Stomach (tissue), 9 donors: ENCODE data around the gene SULT1C4. TPM values are rescaled to one million over a fixed set of nuclear protein-coding genes. Genes with fewer than 3 reads are reported as not detected.

Experiments used
- DNase-seq, 2 donors: peaks; one replicate each; pipeline versions ENCODE4 v3.0.0 to v3.0.0-alpha.2; 2013 to 2019
- H3K27ac ChIP-seq, 5 donors: fragments of 200-600 bp in 4 of 5; sonication (generic) in 4 of 5; one replicate each; pipeline ENCODE4 v1.5.1; 2013 to 2019; ENCODE audit warnings: mild to moderate bottlenecking in 1 of 5, moderate library complexity in 1 of 5
- H3K27me3 ChIP-seq, 3 donors: fragments of 200-600 bp; sonication (generic); one replicate each; pipeline ENCODE4 v1.5.1; 2017 to 2019; ENCODE audit warnings: mixed run types in 1 of 3
- H3K36me3 ChIP-seq, 4 donors: fragments of 200-600 bp; sonication (generic); 1 replicate in 3 of 4; 2 replicates in 1 of 4; pipeline ENCODE4 v1.5.1; 2016 to 2019
- H3K4me1 ChIP-seq, 4 donors: fragments of 200-600 bp; sonication (generic); one replicate each; pipeline ENCODE4 v1.5.1; 2016 to 2019
- H3K4me3 ChIP-seq, 4 donors: fragments of 200-600 bp; sonication (generic) in 3 of 4; one replicate each; pipeline ENCODE4 v1.5.1; 2016 to 2019; ENCODE audit warnings: mild to moderate bottlenecking in 1 of 4
- H3K9me3 ChIP-seq, 4 donors: fragments of 200-600 bp; sonication (generic); one replicate each; pipeline ENCODE4 v1.5.1; 2016 to 2019
- EP300 ChIP-seq: sonication (generic); formaldehyde crosslinking; IDR thresholded peaks from one replicate; pipeline ENCODE4 v1.6.1; 2017; ENCODE audit warnings: antibody characterized with exemption
- POLR2A ChIP-seq, 4 donors: fragments of 450-650 bp; IDR thresholded peaks; one replicate each; pipeline ENCODE4 v1.6.1; 2016; ENCODE audit warnings: antibody characterized with exemption in 4 of 4, control low read depth in 2 of 4, mild to moderate bottlenecking in 1 of 4, moderate library complexity in 1 of 4
- POLR2AphosphoS5 ChIP-seq, 3 donors: sonication (generic); formaldehyde crosslinking; IDR thresholded peaks; one replicate each; pipeline ENCODE4 v1.6.1; 2016; ENCODE audit warnings: antibody characterized with exemption in 3 of 3
- WGBS, 5 donors: extraction: QIAGEN DNeasy Blood & Tissue Kit in 3 of 5; methylation state at CpG; one replicate each; pipeline versions ENCODE4 v1.1.5 to v1.1.7; 2013 to 2018; 5-methylcytosine and 5-hydroxymethylcytosine counted together
- intact Hi-C: fragments of 100-400 bp; cut with DNase I; formaldehyde crosslinking; loops from one replicate; pipeline ENCODE4 v1.15.1; 2023; ENCODE audit warnings: low total_unique reads
- polyA plus RNA-seq, 3 donors: library from polyadenylated mRNA; stranded (reverse); fragments of 200-250 nt; gene quantifications; one replicate each; pipeline ENCODE4 v1.2.3, GENCODE V29; 2013
- total RNA-seq, 5 donors: library from RNA; depleted of rRNA; stranded (reverse); fragments of >200 nt; gene quantifications; one replicate each; pipeline versions ENCODE4 v1.1.0 to v1.2.3, GENCODE V29; 2014 to 2016
- TF ChIP-seq, protein P1 (sequence below), 7 experiments: fragments of 450-650 bp in 4 of 7; fragments of 200-600 bp in 3 of 7; sonication (generic) in 3 of 7; IDR thresholded peaks; one replicate each; pipeline ENCODE4 v1.5.1; 2016 to 2019; ENCODE audit warnings: antibody characterized with exemption in 7 of 7, control low read depth in 2 of 7, mild to moderate bottlenecking in 1 of 7
- donor health status: healthy with polysubstance abuse.
- donor health status: Bipolar disorder and iron deficiency.
- donor health status: healthy.

Gene SULT1C4
- total and polyA plus RNA-seq, 8 donors: 0.62 to 20.7 (median 2.0) TPM; not detected in 3

DNA sequence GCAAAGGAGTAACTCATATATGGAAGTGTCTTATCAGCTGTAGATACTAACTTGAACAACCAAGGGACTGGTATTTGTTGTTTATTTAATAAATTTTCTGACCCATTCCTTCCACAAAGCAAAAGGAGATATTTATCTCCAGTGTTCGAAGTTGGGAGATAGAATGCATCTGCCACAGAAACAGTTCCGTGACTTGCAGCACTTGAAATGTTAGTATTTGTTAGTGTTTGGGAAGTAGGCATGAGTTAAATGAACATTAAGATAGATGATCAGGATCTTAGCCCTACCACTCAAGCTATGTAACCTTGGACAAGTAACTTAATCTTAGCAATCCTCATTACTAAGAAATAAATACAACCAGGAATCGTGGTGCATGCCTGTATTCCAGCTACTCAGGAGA is 12.1 kb upstream of the SULT1C4 start:
- no peak for DNase-seq
- no peak for TF ChIP-seq EP300
- no peak for TF ChIP-seq POLR2AphosphoS5 (IDR thresholded peaks at IDR 0.05)
- TF ChIP-seq POLR2A (IDR thresholded peaks at IDR 0.05): no peak
- TF ChIP-seq, protein P1, sequence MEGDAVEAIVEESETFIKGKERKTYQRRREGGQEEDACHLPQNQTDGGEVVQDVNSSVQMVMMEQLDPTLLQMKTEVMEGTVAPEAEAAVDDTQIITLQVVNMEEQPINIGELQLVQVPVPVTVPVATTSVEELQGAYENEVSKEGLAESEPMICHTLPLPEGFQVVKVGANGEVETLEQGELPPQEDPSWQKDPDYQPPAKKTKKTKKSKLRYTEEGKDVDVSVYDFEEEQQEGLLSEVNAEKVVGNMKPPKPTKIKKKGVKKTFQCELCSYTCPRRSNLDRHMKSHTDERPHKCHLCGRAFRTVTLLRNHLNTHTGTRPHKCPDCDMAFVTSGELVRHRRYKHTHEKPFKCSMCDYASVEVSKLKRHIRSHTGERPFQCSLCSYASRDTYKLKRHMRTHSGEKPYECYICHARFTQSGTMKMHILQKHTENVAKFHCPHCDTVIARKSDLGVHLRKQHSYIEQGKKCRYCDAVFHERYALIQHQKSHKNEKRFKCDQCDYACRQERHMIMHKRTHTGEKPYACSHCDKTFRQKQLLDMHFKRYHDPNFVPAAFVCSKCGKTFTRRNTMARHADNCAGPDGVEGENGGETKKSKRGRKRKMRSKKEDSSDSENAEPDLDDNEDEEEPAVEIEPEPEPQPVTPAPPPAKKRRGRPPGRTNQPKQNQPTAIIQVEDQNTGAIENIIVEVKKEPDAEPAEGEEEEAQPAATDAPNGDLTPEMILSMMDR (IDR thresholded peaks at IDR 0.05): no peak
- H3K4me1 ChIP-seq: no peaks in the 10 kb centered on the region
- no peak overlapping the region for H3K27ac ChIP-seq
- 57 to 88% (median 80%) methylated on average over 3 of the region's 3 CpGs for WGBS, 5 donors
- peaks cover 0 to 3% (median 0%) of the 10 kb centered on the region in 4 donors for H3K9me3 ChIP-seq
- no peaks in the 10 kb centered on the region for H3K27me3 ChIP-seq
- intact Hi-C loops: no loop called here
- no peak overlapping the region for H3K4me3 ChIP-seq
- no peaks in the 10 kb centered on the region for H3K36me3 ChIP-seq

DNA sequence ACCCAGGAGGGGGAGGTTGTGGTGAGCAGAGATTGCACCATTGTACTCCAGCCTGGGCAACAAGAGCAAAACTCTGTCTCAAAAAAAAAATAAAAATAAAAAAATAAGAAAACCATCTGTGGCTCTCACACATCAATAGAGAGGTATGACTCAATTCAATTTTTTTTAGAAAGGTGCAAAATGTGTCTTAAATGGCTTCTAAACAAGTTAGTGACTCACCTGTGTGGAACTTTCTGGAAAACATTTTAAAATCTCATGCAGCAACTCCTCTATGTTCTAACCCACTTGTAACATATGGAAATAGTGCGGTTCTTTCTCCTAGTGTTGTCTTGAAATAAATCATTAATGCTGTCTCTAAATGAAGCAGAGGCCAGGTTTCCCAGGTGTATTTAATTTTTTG is 10.7 kb upstream of the SULT1C4 start:
- DNase-seq: no peak
- H3K4me1 ChIP-seq: no peaks in the 10 kb centered on the region
- WGBS, 5 donors: 91 to 98% (median 95%) methylated on average over 1 of the region's 1 CpG
- H3K36me3 ChIP-seq: no peaks in the 10 kb centered on the region
- H3K27me3 ChIP-seq: no peaks in the 10 kb centered on the region
- no peak overlapping the region for H3K4me3 ChIP-seq
- H3K9me3 ChIP-seq: peaks cover 0 to 3% (median 0%) of the 10 kb centered on the region in 4 donors
- TF ChIP-seq, protein P1 (IDR thresholded peaks at IDR 0.05): no peak
- TF ChIP-seq POLR2A (IDR thresholded peaks at IDR 0.05): no peak
- no peak for TF ChIP-seq POLR2AphosphoS5 (IDR thresholded peaks at IDR 0.05)
- TF ChIP-seq EP300: no peak
- no peak overlapping the region for H3K27ac ChIP-seq
- intact Hi-C loops: no loop called here

DNA sequence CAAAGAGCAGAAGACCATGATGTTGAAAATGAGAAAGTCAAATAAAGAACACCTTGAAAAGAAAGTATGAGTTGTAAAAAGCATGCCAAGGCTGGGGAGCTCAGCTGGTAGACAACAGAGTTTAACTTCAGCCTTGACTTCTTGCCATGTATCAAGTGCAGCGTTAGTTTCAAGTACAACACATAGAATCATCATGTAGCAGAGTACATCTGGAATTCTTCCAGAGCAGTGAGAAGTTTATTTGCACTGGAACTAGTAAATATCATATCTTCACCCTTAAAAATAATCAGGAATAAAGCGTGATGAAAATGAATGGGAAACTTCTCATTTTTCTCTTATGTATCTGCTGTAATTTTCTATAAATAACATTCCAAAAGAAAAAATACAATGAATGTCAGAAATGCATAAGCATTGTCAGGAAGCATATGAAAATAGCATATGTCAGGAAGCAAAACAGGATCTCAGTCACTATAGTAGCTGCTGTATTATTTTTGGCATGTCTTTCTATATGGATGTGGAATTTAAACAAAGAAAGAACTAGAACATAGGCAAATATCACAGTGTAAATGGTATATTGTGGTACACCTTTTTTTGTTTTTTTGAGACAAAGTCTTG is 10.1 kb upstream of the SULT1C4 start:
- Histone ChIP-seq H3K36me3 (no peaks in the 10 kb centered on the region), H3K4me3 (no peak overlapping the region), H3K27me3 (no peaks in the 10 kb centered on the region), H3K27ac (no peak overlapping the region), H3K9me3 (peaks cover 0 to 3% (median 0%) of the 10 kb centered on the region in 4 donors), H3K4me1 (no peaks in the 10 kb centered on the region)
- WGBS, 5 donors: 21 to 30% (median 26%) methylated on average over 2 of the region's 2 CpGs
- DNase-seq: no peak
- no peak for TF ChIP-seq POLR2A (IDR thresholded peaks at IDR 0.05)
- no peak for TF ChIP-seq EP300
- TF ChIP-seq, protein P1 (IDR thresholded peaks at IDR 0.05): no peak
- no peak for TF ChIP-seq POLR2AphosphoS5 (IDR thresholded peaks at IDR 0.05)
- intact Hi-C loops: no loop called here

DNA sequence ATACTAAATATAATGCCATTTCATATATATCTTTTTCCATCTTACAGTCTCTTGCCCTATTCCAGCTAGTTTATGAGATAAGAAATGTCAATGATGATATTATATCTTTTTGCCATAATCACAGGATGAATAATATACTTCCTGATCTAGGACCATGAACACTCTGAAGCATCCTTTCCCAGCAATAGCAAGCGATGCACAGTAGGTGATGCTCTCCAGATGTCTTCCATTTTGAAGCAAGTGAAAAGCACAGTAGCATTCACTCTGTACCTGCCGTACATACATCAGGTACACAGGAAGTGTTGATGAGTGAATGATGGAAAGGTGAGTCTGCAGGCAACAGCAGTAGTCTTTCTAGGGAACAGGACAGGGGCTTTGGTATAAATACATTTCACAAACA is 8.6 kb upstream of the SULT1C4 start:
- DNase-seq: no peak
- intact Hi-C loops: no loop called here
- H3K4me1 ChIP-seq: peaks cover 0 to 10% (median 2%) of the 10 kb centered on the region in 4 donors
- H3K4me3 ChIP-seq: no peak overlapping the region
- 88 to 92% (median 89%) methylated on average over 2 of the region's 2 CpGs for WGBS, 5 donors
- H3K27me3 ChIP-seq: no peaks in the 10 kb centered on the region
- H3K36me3 ChIP-seq: no peaks in the 10 kb centered on the region
- peaks cover 0 to 3% (median 0%) of the 10 kb centered on the region in 4 donors for H3K9me3 ChIP-seq
- TF ChIP-seq POLR2A (IDR thresholded peaks at IDR 0.05) (no peak), POLR2AphosphoS5 (IDR thresholded peaks at IDR 0.05) (no peak), EP300 (no peak)
- TF ChIP-seq, protein P1 (IDR thresholded peaks at IDR 0.05): no peak
- no peak overlapping the region for H3K27ac ChIP-seq
